Spleen (tissue), 7 donors: ENCODE data around the gene NACC1.

Experiments
- POLR2A ChIP-seq, 3 donors: fragments of 450-650 bp; IDR thresholded peaks; one replicate each; pipeline ENCODE4 v1.5.1; 2017; ENCODE audit warnings: antibody characterized with exemption in 3 of 3, mild to moderate bottlenecking in 1 of 3
- POLR2AphosphoS5 ChIP-seq, 3 donors: sonication (generic); formaldehyde crosslinking; IDR thresholded peaks; one replicate each; pipeline ENCODE4 v1.5.1; 2017; ENCODE audit warnings: antibody characterized with exemption in 3 of 3
- TF ChIP-seq, protein P1 (sequence below), 11 experiments: fragments of 200-600 bp in 7 of 11; fragments of 450-650 bp in 4 of 11; sonication (generic) in 4 of 11; IDR thresholded peaks in 8 of 11; conservative IDR thresholded peaks in 3 of 11; 1 replicate in 7 of 11; 2 replicates in 4 of 11; pipeline versions ENCODE4 v1.4.0 to v1.8.0; 2016 to 2021; ENCODE audit warnings: antibody characterized with exemption in 11 of 11, inconsistent platforms in 4 of 11, mild to moderate bottlenecking in 1 of 11
- donor health status: DM: no; HTN: no; CAD: no; lungs with moderate emphysema.
- donor health status: DM: no; HTN: no; CAD: no.
- donor health status: DM: no; HTN: no; CAD: no.

DNA sequence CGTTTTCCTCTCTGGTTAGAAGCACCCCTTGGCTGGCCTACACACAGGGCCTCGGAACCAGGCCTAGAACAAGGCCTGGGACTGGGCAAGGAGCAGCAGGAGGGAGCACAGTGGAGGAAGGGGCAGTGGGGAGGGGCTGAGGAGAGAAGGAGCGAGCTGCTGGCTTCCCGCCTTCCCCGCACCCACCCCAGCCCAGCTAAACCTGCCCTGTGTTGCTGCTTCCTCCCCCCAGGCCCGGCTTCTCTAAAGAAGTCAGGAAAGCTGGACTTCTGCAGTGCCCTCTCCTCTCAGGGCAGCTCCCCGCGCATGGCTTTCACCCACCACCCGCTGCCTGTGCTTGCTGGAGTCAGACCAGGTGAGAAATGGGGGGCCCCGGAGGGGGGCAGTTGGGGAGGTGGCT, 39.7 kb upstream of the NACC1 start:
- TF ChIP-seq POLR2AphosphoS5 (IDR thresholded peaks at IDR 0.05) (no peak), POLR2A (IDR thresholded peaks at IDR 0.05) (no peak)
- TF ChIP-seq, protein P1, sequence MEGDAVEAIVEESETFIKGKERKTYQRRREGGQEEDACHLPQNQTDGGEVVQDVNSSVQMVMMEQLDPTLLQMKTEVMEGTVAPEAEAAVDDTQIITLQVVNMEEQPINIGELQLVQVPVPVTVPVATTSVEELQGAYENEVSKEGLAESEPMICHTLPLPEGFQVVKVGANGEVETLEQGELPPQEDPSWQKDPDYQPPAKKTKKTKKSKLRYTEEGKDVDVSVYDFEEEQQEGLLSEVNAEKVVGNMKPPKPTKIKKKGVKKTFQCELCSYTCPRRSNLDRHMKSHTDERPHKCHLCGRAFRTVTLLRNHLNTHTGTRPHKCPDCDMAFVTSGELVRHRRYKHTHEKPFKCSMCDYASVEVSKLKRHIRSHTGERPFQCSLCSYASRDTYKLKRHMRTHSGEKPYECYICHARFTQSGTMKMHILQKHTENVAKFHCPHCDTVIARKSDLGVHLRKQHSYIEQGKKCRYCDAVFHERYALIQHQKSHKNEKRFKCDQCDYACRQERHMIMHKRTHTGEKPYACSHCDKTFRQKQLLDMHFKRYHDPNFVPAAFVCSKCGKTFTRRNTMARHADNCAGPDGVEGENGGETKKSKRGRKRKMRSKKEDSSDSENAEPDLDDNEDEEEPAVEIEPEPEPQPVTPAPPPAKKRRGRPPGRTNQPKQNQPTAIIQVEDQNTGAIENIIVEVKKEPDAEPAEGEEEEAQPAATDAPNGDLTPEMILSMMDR (IDR thresholded peaks at IDR 0.05 in 8 of 11, conservative IDR thresholded peaks at IDR 0.05 in 3 of 11) = no peak
